ENCODE data around the gene SCGB2B2. TPM values are rescaled to one million over a fixed set of nuclear protein-coding genes. Genes with fewer than 3 reads are reported as not detected.

SCGB2B2 gene
- total and polyA plus RNA-seq, 7 experiments from 2014 or later = 0.15 to 0.95 (median 0.79) TPM; not detected in 1

GRCh38 chr19:34664870-34665269, 12.1 kb downstream of the SCGB2B2 start:
- H3K27me3 Mint-ChIP-seq = no peaks in the 10 kb centered on the region
- no peak for ATAC-seq
- DNase-seq = no peak
- peaks cover 0 to 6% (median 0%) of the 10 kb centered on the region in 11 donors for H3K9me3 Mint-ChIP-seq
- no peak overlapping the region for H3K27ac Mint-ChIP-seq
- Histone ChIP-seq H3K27ac (ENCODE audit: low read depth, low read length) (no peak overlapping the region), H3K36me3 (ENCODE audit: control insufficient read depth in 2 of 3, insufficient read depth in 3 of 3, low read length in 3 of 3) (no peaks in the 10 kb centered on the region), H3K4me1 (ENCODE audit: control insufficient read depth in 2 of 2, insufficient read depth in 2 of 2, low read length in 2 of 2) (peaks cover 6% of the 10 kb centered on the region in 2 donors), H3K27me3 (ENCODE audit: control insufficient read depth in 2 of 2, insufficient read depth in 2 of 2, low read length in 2 of 2) (no peaks in the 10 kb centered on the region), H3K4me3 (ENCODE audit: low read length) (no peak overlapping the region), H3K9me3 (ENCODE audit: control insufficient read depth in 2 of 3, low read length in 3 of 3) (no peaks in the 10 kb centered on the region)
- ChIA-PET POLR2A (no interaction called here), CTCF (no interaction called here)
- H3K4me3 Mint-ChIP-seq = no peak overlapping the region
- intact Hi-C loops (cut with micrococcal nuclease) = no loop called here
- H3K4me1 Mint-ChIP-seq = peaks cover 11 to 40% (median 22%) of the 10 kb centered on the region in 7 donors
- peaks cover 0 to 10% (median 1%) of the 10 kb centered on the region in 5 donors for H3K36me3 Mint-ChIP-seq

- POLR2A ChIA-PET = no interaction called here
- no peak for DNase-seq
- H3K4me1 Mint-ChIP-seq = peaks cover 11 to 39% (median 22%) of the 10 kb centered on the region in 7 donors
- no peaks in the 10 kb centered on the region for H3K27me3 Mint-ChIP-seq
- CTCF ChIA-PET = no interaction called here
- no peak for ATAC-seq
- no peak overlapping the region for H3K27ac ChIP-seq (ENCODE audit: low read depth, low read length)
- no peak overlapping the region for H3K4me3 ChIP-seq (ENCODE audit: low read length)
- no peak overlapping the region for H3K27ac Mint-ChIP-seq
- no peak overlapping the region for H3K4me3 Mint-ChIP-seq
- H3K27me3 ChIP-seq (ENCODE audit: control insufficient read depth in 2 of 2, insufficient read depth in 2 of 2, low read length in 2 of 2) = no peaks in the 10 kb centered on the region
- H3K9me3 Mint-ChIP-seq = peaks cover 0 to 11% (median 2%) of the 10 kb centered on the region in 11 donors
- intact Hi-C loops (cut with micrococcal nuclease) = no loop called here
- peaks cover 0 to 10% (median 0%) of the 10 kb centered on the region in 5 donors for H3K36me3 Mint-ChIP-seq
- no peaks in the 10 kb centered on the region for H3K36me3 ChIP-seq (ENCODE audit: control insufficient read depth in 2 of 3, insufficient read depth in 3 of 3, low read length in 3 of 3)
- H3K4me1 ChIP-seq (ENCODE audit: control insufficient read depth in 2 of 2, insufficient read depth in 2 of 2, low read length in 2 of 2) = peaks cover 6% of the 10 kb centered on the region in 2 donors
- H3K9me3 ChIP-seq (ENCODE audit: control insufficient read depth in 2 of 3, low read length in 3 of 3) = no peaks in the 10 kb centered on the region
Measured at GRCh38 chr19:34664168-34664567, 12.8 kb downstream of the SCGB2B2 start.

- Histone ChIP-seq H3K4me3 (ENCODE audit: low read length) (no peak overlapping the region), H3K36me3 (ENCODE audit: control insufficient read depth in 2 of 3, insufficient read depth in 3 of 3, low read length in 3 of 3) (no peaks in the 10 kb centered on the region), H3K9me3 (ENCODE audit: control insufficient read depth in 2 of 3, low read length in 3 of 3) (no peaks in the 10 kb centered on the region), H3K27me3 (ENCODE audit: control insufficient read depth in 2 of 2, insufficient read depth in 2 of 2, low read length in 2 of 2) (no peaks in the 10 kb centered on the region), H3K27ac (ENCODE audit: low read depth, low read length) (no peak overlapping the region), H3K4me1 (ENCODE audit: control insufficient read depth in 2 of 2, insufficient read depth in 2 of 2, low read length in 2 of 2) (peaks cover 6% of the 10 kb centered on the region in 2 donors)
- peaks cover 0 to 7% (median 0%) of the 10 kb centered on the region in 5 donors for H3K27me3 Mint-ChIP-seq
- DNase-seq = peak in 7 of 9 donors; percentile 44 to 69 (median 54)
- POLR2A ChIA-PET = no interaction called here
- ATAC-seq = peak; percentile 95
- CTCF ChIA-PET = interaction anchor here (0.7 kb wide), 1 partner anchor 15 kb away, joined by 3 read pairs; the partner anchor contains the start of gene ZNF302
- H3K9me3 Mint-ChIP-seq = peaks cover under 1 to 17% (median 4%) of the 10 kb centered on the region in 11 donors
- peaks cover 1 to 13% (median 5%) of the 10 kb centered on the region in 5 donors for H3K36me3 Mint-ChIP-seq
- H3K4me3 Mint-ChIP-seq = peak overlapping the region in 4 of 10 donors; percentile 0 to 50 (median 14)
- peak overlapping the region in 7 of 9 donors; percentile 6 to 65 (median 30) for H3K27ac Mint-ChIP-seq
- intact Hi-C loops (cut with micrococcal nuclease) = loop anchor here (1.0 kb wide), 1 partner anchor 24 kb away; no protein-coding TSS in a partner anchor
- peaks cover 11 to 34% (median 22%) of the 10 kb centered on the region in 7 donors for H3K4me1 Mint-ChIP-seq
Measured at GRCh38 chr19:34662919-34663318, 14.0 kb downstream of the SCGB2B2 start.

DNA sequence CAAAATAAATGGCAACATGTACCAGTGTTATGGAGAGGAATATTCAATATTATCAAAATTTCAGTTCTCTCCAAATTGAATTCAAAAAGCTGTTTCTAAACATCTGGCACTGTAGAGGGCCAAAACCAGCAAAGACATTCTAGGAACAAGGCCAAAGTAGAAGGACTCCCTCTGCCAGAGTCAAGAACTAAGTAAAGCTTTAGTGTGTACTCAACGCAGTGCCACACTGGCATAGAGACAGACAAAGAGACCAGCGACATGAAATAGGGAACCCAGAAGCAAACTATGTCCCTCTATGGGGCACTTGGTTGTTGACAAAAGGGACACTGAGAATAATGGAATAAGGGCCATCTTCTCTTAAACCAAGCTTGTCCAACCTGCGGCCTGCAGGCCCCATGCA, 15.6 kb downstream of the SCGB2B2 start:
- H3K4me3 Mint-ChIP-seq = no peak overlapping the region
- ATAC-seq = no peak
- no peak overlapping the region for H3K27ac Mint-ChIP-seq
- H3K9me3 Mint-ChIP-seq = peaks cover 3 to 31% (median 12%) of the 10 kb centered on the region in 11 donors
- CTCF ChIA-PET = interaction anchor here (0.6 kb wide), 1 partner anchor 10 kb away, joined by 3 read pairs; no protein-coding TSS in a partner anchor
- H3K36me3 Mint-ChIP-seq = peaks cover 2 to 20% (median 9%) of the 10 kb centered on the region in 5 donors
- no peak overlapping the region for H3K27ac ChIP-seq (ENCODE audit: low read depth, low read length)
- POLR2A ChIA-PET = interaction anchor here (0.6 to 1.1 kb wide), 2 partner anchors 15 to 16 kb away, joined by 3 read pairs; partner anchors contain the start of gene ZNF302
- H3K4me1 ChIP-seq (ENCODE audit: control insufficient read depth in 2 of 2, insufficient read depth in 2 of 2, low read length in 2 of 2) = peaks cover 6% of the 10 kb centered on the region in 2 donors
- no peaks in the 10 kb centered on the region for H3K9me3 ChIP-seq (ENCODE audit: control insufficient read depth in 2 of 3, low read length in 3 of 3)
- H3K36me3 ChIP-seq (ENCODE audit: control insufficient read depth in 2 of 3, insufficient read depth in 3 of 3, low read length in 3 of 3) = no peaks in the 10 kb centered on the region
- H3K27me3 ChIP-seq (ENCODE audit: control insufficient read depth in 2 of 2, insufficient read depth in 2 of 2, low read length in 2 of 2) = no peaks in the 10 kb centered on the region
- H3K27me3 Mint-ChIP-seq = peaks cover 0 to 17% (median 0%) of the 10 kb centered on the region in 5 donors
- peaks cover 11 to 23% (median 14%) of the 10 kb centered on the region in 7 donors for H3K4me1 Mint-ChIP-seq
- no peak for DNase-seq
- H3K4me3 ChIP-seq (ENCODE audit: low read length) = no peak overlapping the region
- intact Hi-C loops (cut with micrococcal nuclease) = no loop called here

- H3K27me3 Mint-ChIP-seq = peaks cover 0 to 25% (median 17%) of the 10 kb centered on the region in 5 donors
- ChIA-PET POLR2A (no interaction called here), CTCF (interaction anchor here (0.6 kb wide), 1 partner anchor 43 kb away, joined by 5 read pairs; no protein-coding TSS in a partner anchor)
- peaks cover 3 to 78% (median 19%) of the 10 kb centered on the region in 11 donors for H3K9me3 Mint-ChIP-seq
- H3K27me3 ChIP-seq (ENCODE audit: control insufficient read depth in 2 of 2, insufficient read depth in 2 of 2, low read length in 2 of 2) = no peaks in the 10 kb centered on the region
- H3K36me3 ChIP-seq (ENCODE audit: control insufficient read depth in 2 of 3, insufficient read depth in 3 of 3, low read length in 3 of 3) = no peaks in the 10 kb centered on the region
- no peaks in the 10 kb centered on the region for H3K4me1 ChIP-seq (ENCODE audit: control insufficient read depth in 2 of 2, insufficient read depth in 2 of 2, low read length in 2 of 2)
- DNase-seq = no peak
- no peak overlapping the region for H3K27ac Mint-ChIP-seq
- H3K9me3 ChIP-seq (ENCODE audit: control insufficient read depth in 2 of 3, low read length in 3 of 3) = no peaks in the 10 kb centered on the region
- H3K27ac ChIP-seq (ENCODE audit: low read depth, low read length) = no peak overlapping the region
- intact Hi-C loops (cut with micrococcal nuclease) = no loop called here
- peaks cover 2 to 34% (median 29%) of the 10 kb centered on the region in 5 donors for H3K36me3 Mint-ChIP-seq
- no peak overlapping the region for H3K4me3 Mint-ChIP-seq
- no peak for ATAC-seq
- no peak overlapping the region for H3K4me3 ChIP-seq (ENCODE audit: low read length)
- peaks cover 0 to 5% (median 0%) of the 10 kb centered on the region in 7 donors for H3K4me1 Mint-ChIP-seq
Measured at GRCh38 chr19:34655651-34656050, 21.3 kb downstream of the SCGB2B2 start.

DNA sequence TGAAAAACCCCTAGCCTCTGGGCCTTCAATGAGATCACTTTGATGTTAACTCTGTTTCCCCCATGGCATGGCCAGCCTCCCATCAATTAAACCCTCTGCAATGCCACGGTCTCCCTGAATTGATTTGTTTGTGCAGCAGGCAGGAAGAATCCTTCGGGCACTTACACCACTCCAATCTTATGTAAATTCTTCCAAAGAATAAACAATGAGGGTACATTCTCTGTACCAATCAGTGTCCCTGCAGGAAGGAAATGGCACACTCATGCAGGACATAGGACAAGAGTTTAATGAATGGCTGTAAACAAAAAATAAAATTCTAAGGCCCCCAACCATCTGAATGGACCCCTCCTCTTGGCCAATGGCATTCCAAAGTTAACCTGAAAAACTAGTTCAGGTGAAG, 22.2 kb downstream of the SCGB2B2 start:
- H3K4me1 ChIP-seq (ENCODE audit: control insufficient read depth in 2 of 2, insufficient read depth in 2 of 2, low read length in 2 of 2) = no peaks in the 10 kb centered on the region
- ChIA-PET CTCF (interaction anchor here (0.6 to 1.3 kb wide), 3 partner anchors 15 to 58 kb away, joined by 5 to 7 read pairs (median 5); no protein-coding TSS in a partner anchor), POLR2A (no interaction called here)
- Mint-ChIP-seq H3K27me3 (peaks cover 0 to 28% (median 17%) of the 10 kb centered on the region in 5 donors), H3K9me3 (peaks cover 0 to 78% (median 19%) of the 10 kb centered on the region in 11 donors), H3K36me3 (peaks cover 2 to 33% (median 29%) of the 10 kb centered on the region in 5 donors), H3K4me3 (no peak overlapping the region), H3K27ac (no peak overlapping the region), H3K4me1 (peaks cover 0 to 5% (median 0%) of the 10 kb centered on the region in 7 donors)
- intact Hi-C loops (cut with micrococcal nuclease) = no loop called here
- DNase-seq (no peak), ATAC-seq (no peak)
- H3K27me3 ChIP-seq (ENCODE audit: control insufficient read depth in 2 of 2, insufficient read depth in 2 of 2, low read length in 2 of 2) = no peaks in the 10 kb centered on the region
- H3K9me3 ChIP-seq (ENCODE audit: control insufficient read depth in 2 of 3, low read length in 3 of 3) = no peaks in the 10 kb centered on the region
- H3K36me3 ChIP-seq (ENCODE audit: control insufficient read depth in 2 of 3, insufficient read depth in 3 of 3, low read length in 3 of 3) = no peaks in the 10 kb centered on the region
- H3K4me3 ChIP-seq (ENCODE audit: low read length) = no peak overlapping the region
- H3K27ac ChIP-seq (ENCODE audit: low read depth, low read length) = no peak overlapping the region

All from naive thymus-derived CD4-positive, alpha-beta T cell (primary cell).